ENCODE results near the gene COLGALT1. TPM values are rescaled to one million over a fixed set of nuclear protein-coding genes. Genes with fewer than 3 reads are reported as not detected.
A peak's percentile ranks its signal among the peaks of the same experiment; 100 is the strongest.

The COLGALT1 gene
- total and polyA plus RNA-seq, 9 of the 15 experiments (the other 6 are each of a cell fraction or from before 2014, with no cell fraction given), result 4.9 to 119 (median 82.6) TPM

DNA sequence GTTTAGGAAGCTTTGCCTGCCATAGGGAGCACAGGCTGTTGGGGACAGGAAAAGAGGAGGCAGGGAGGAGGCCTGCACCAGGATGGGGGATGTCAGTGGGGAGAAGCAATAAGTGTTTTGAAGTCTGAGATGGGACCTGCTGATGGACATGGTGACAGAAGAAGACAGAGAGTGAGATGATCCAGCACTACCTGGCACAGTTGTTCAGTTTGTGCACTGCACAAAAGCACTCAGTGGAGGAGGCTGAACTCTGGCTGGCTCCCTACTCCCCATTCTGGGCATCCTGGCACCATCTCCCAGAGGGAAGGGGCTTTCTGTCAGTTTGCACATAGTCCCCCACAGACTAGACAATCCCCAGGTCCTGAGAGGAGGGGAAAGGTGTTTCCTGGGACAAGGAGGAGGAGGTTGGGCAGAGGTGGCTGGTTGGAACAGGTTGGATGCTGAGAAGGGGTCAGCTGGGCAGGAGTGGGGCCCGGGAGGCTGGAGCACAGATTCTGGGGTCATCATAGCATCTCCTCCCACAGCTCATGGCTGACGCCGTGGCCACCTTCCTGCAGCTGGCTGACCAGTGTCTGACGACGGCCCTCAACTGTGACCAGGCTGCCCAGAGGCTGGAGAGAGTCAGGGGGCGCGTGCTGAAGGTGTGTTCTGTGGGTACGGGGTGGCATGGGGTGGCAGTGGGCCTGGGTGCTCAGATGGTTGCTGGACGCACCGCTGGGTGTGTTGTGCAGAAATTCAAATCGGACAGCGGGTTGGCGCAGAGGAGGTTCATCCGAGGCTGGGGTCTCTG, 12.5 kb upstream of the COLGALT1 start:
- CTCF ChIA-PET (ENCODE audit: low intra/inter-chr PET ratio), result no interaction called here
- Histone ChIP-seq H2AFZ (ENCODE audit: low read depth, low read length) (no peak overlapping the region), H3K4me3 (no peak overlapping the region), H3K9ac (ENCODE audit: insufficient read depth in 1 of 2, low read depth in 2 of 2, low read length in 2 of 2) (peak overlapping the region in 1 of 2 experiments; percentile 56; a peak in 2 of 4 replicates), H3K36me3 (ENCODE audit: control insufficient read depth, insufficient read depth, low read length) (no peaks in the 10 kb centered on the region), H3K4me1 (replicated peaks in 1 of 2; ENCODE audit: control insufficient read depth in 2 of 2, insufficient read depth in 2 of 2, low read length in 2 of 2) (peaks cover 10 to 36% of the 10 kb centered on the region in 2 experiments), H3K27ac (ENCODE audit: extremely low read depth, low read depth, low read length) (no peak overlapping the region), H4K20me1 (replicated peaks; ENCODE audit: control insufficient read depth, insufficient read depth, low read length) (no peaks in the 10 kb centered on the region), H3K79me2 (ENCODE audit: control insufficient read depth, insufficient read depth, low read length) (no peaks in the 10 kb centered on the region), H3K4me2 (ENCODE audit: insufficient read depth, low read length) (no peak overlapping the region), H3K27me3 (ENCODE audit: control insufficient read depth in 2 of 2, insufficient read depth in 2 of 2, low read length in 2 of 2) (no peaks in the 10 kb centered on the region), H3K9me3 (replicated peaks; ENCODE audit: control insufficient read depth, insufficient read depth, low read depth, low read length) (no peaks in the 10 kb centered on the region), H3K9me1 (ENCODE audit: control insufficient read depth, insufficient read depth, low read length) (peaks cover 7% of the 10 kb centered on the region)
- WGBS (ENCODE audit: insufficient coverage, low coverage, missing lambda C conversion rate), result 57% methylated on average over 8 of the region's 14 CpGs
- DNase-seq (ENCODE audit: extremely low read depth in 1 of 4, low spot score in 3 of 4) (no peak), ATAC-seq (no peak), FAIRE-seq (no peak)
- BruUV-seq (replicated peaks), result no TSS peak
- intact Hi-C loops (cut with micrococcal nuclease), result no loop called here
- POLR2A ChIA-PET, result interaction anchor here (0.8 kb wide), 1 partner anchor 20 kb away, joined by 3 read pairs; no protein-coding TSS in a partner anchor
- TF ChIP-seq RBM25 (IDR thresholded peaks at IDR 0.05; ENCODE audit: low read depth, low read length, severe bottlenecking) (peak; percentile 70), HDAC8 (tag; IDR thresholded peaks at IDR 0.05) (no peak), NCOA6 (IDR thresholded peaks at IDR 0.05) (no peak)
- in situ Hi-C loops (cut with MboI), result no loop called here

DNA sequence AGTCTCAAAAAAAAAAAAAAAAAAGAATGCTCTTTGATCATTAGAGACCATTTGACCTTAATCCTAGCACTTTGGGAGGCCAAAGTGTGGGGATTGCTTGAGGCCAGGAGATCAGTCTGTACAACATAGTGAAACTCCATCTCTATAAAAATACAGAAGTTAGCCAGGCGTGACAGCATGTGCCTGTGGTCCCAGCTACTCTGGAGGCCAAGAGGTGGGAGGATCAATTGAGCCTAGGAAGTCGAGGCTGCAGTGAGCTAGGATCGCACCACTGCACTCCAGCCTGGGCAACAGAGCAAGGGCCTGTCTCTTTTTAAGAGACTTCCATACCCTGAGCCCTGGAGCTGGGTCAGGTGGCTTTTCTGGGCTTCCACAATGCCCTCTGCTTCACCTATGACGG, 11.5 kb upstream of the COLGALT1 start:
- Histone ChIP-seq H4K20me1 (replicated peaks; ENCODE audit: control insufficient read depth, insufficient read depth, low read length) (no peaks in the 10 kb centered on the region), H3K36me3 (ENCODE audit: control insufficient read depth, insufficient read depth, low read length) (no peaks in the 10 kb centered on the region), H3K4me2 (ENCODE audit: insufficient read depth, low read length) (no peak overlapping the region), H3K4me3 (no peak overlapping the region), H3K79me2 (ENCODE audit: control insufficient read depth, insufficient read depth, low read length) (no peaks in the 10 kb centered on the region), H3K4me1 (replicated peaks in 1 of 2; ENCODE audit: control insufficient read depth in 2 of 2, insufficient read depth in 2 of 2, low read length in 2 of 2) (peaks cover 10 to 33% of the 10 kb centered on the region in 2 experiments), H3K27me3 (ENCODE audit: control insufficient read depth in 2 of 2, insufficient read depth in 2 of 2, low read length in 2 of 2) (no peaks in the 10 kb centered on the region), H2AFZ (ENCODE audit: low read depth, low read length) (no peak overlapping the region), H3K27ac (ENCODE audit: extremely low read depth, low read depth, low read length) (no peak overlapping the region), H3K9ac (ENCODE audit: insufficient read depth in 1 of 2, low read depth in 2 of 2, low read length in 2 of 2) (peak overlapping the region in 1 of 2 experiments; percentile 13; a peak in 1 of 4 replicates), H3K9me1 (ENCODE audit: control insufficient read depth, insufficient read depth, low read length) (peaks cover 5% of the 10 kb centered on the region), H3K9me3 (replicated peaks; ENCODE audit: control insufficient read depth, insufficient read depth, low read depth, low read length) (no peaks in the 10 kb centered on the region)
- CTCF ChIA-PET (ENCODE audit: low intra/inter-chr PET ratio), result no interaction called here
- DNase-seq (ENCODE audit: extremely low read depth in 1 of 4, low spot score in 3 of 4), result no peak
- POLR2A ChIA-PET, result interaction anchor here (1.2 kb wide), 1 partner anchor 9 kb away, joined by 3 read pairs; no protein-coding TSS in a partner anchor
- WGBS (ENCODE audit: insufficient coverage, low coverage, missing lambda C conversion rate), result 64% methylated on average over 3 of the region's 4 CpGs
- intact Hi-C loops (cut with micrococcal nuclease) (no loop called here), in situ Hi-C loops (cut with MboI) (no loop called here)
- ATAC-seq, result no peak
- TF ChIP-seq HDAC1 (IDR thresholded peaks at IDR 0.05) (no peak), ZNF830 (CRISPR knock-in tag; IDR thresholded peaks at IDR 0.05) (no peak), SRSF9 (IDR thresholded peaks at IDR 0.05; ENCODE audit: borderline replicate concordance, low read depth, low read length) (no peak), BDP1 (IDR thresholded peaks at IDR 0.05; ENCODE audit: insufficient read depth, insufficient read length) (no peak)
- no TSS peak for BruUV-seq (replicated peaks)
- FAIRE-seq, result no peak

Measured in K562 (cell line).